GM12891 (cell line): ENCODE results near the gene ZBTB46.

Experiments used
- POLR2A ChIP-seq: IDR thresholded peaks from 2 replicates; pipeline ENCODE4 v1.6.1; 2011; ENCODE audit warnings: low read depth, low read length, control low read depth
- POLR2AphosphoS5 ChIP-seq: IDR thresholded peaks from 2 replicates; pipeline ENCODE4 v1.6.1; 2011; ENCODE audit warnings: low read depth, low read length, control low read depth
- TAF1 ChIP-seq: IDR thresholded peaks from 2 replicates; pipeline ENCODE4 v1.6.1; 2011; ENCODE audit warnings: low read depth, low read length, control low read depth

- TF ChIP-seq TAF1: no peak
- no peak for TF ChIP-seq POLR2A
- no peak for TF ChIP-seq POLR2AphosphoS5
These were observed 6.4 kb upstream of the ZBTB46 start for GRCh38 chr20:63837479-63837878.
